RWPE2 (cell line): Measurements from ENCODE around the gene MAP3K4.
A peak's percentile ranks its signal among the peaks of the same experiment; 100 is the strongest.

Experiments used
- ATAC-seq: fragments of 200-7000 bp; cut with Tn5 transposase; 3 replicates; pipeline ENCODE4 v1.9.1; 2021; ENCODE audit warnings: low read depth
- DNase-seq: peaks from one replicate; pipeline ENCODE4 v3.0.0-alpha.2; 2020; ENCODE audit warnings: low spot score
- H3K27ac ChIP-seq: fragments of 450-650 bp; 2 replicates; pipeline ENCODE4 v1.5.1; 2017; ENCODE audit warnings: mild to moderate bottlenecking; ENCODE audit not compliant: poor library complexity, severe bottlenecking
- H3K27me3 ChIP-seq: fragments of 250-450 bp; sonication (Bioruptor Pico); 2 replicates; pipeline ENCODE4 v1.5.1; 2021; ENCODE audit warnings: mild to moderate bottlenecking, moderate library complexity; ENCODE audit not compliant: insufficient read depth, poor library complexity, severe bottlenecking
- H3K36me3 ChIP-seq: fragments of 250-450 bp; sonication (Bioruptor Pico); 2 replicates; pipeline ENCODE4 v1.5.1; 2020; ENCODE audit warnings: low read depth, mild to moderate bottlenecking, moderate library complexity
- H3K4me1 ChIP-seq: fragments of 250-450 bp; sonication (Bioruptor Pico); 2 replicates; pipeline ENCODE4 v1.5.1; 2021; ENCODE audit warnings: mild to moderate bottlenecking, moderate library complexity; ENCODE audit not compliant: insufficient read depth, poor library complexity, severe bottlenecking
- H3K4me3 ChIP-seq: fragments of 250-450 bp; sonication (Bioruptor Pico); 2 replicates; pipeline ENCODE4 v1.5.1; 2021; ENCODE audit warnings: mild to moderate bottlenecking, moderate library complexity; ENCODE audit not compliant: severe bottlenecking
- H3K9me3 ChIP-seq: fragments of 250-450 bp; sonication (Bioruptor Pico); 2 replicates; pipeline ENCODE4 v1.5.1; 2021; ENCODE audit warnings: mild to moderate bottlenecking, moderate library complexity; ENCODE audit not compliant: severe bottlenecking
- TF ChIP-seq, protein P1 (sequence below): fragments of 450-650 bp; IDR thresholded peaks from one replicate; pipeline ENCODE4 v1.5.1; 2017; ENCODE audit warnings: mild to moderate bottlenecking, moderate library complexity; ENCODE audit not compliant: poor library complexity, severe bottlenecking

MAP3K4 gene

DNA sequence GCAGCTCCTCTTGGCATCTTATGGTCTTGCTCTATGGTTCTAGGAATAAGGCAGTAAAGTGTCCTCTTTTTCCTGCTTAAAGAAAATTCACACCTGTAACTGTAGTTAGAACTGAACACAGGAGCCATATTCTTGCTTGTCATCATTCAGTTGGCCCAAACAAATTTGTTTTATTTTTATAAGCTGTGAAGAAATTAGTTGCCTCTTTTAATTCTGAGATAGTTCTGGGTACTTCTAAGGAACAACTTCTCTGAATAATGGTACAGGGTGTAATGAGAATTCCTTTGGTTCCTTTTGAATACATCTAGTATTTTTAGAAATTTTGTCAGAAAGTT is 1.4 kb downstream of the MAP3K4 start:
- peak overlapping the region; percentile 90 for H3K27ac ChIP-seq
- DNase-seq: no peak
- peaks cover 27% of the 10 kb centered on the region for H3K4me1 ChIP-seq
- TF ChIP-seq, protein P1, sequence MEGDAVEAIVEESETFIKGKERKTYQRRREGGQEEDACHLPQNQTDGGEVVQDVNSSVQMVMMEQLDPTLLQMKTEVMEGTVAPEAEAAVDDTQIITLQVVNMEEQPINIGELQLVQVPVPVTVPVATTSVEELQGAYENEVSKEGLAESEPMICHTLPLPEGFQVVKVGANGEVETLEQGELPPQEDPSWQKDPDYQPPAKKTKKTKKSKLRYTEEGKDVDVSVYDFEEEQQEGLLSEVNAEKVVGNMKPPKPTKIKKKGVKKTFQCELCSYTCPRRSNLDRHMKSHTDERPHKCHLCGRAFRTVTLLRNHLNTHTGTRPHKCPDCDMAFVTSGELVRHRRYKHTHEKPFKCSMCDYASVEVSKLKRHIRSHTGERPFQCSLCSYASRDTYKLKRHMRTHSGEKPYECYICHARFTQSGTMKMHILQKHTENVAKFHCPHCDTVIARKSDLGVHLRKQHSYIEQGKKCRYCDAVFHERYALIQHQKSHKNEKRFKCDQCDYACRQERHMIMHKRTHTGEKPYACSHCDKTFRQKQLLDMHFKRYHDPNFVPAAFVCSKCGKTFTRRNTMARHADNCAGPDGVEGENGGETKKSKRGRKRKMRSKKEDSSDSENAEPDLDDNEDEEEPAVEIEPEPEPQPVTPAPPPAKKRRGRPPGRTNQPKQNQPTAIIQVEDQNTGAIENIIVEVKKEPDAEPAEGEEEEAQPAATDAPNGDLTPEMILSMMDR: peak; percentile 58
- H3K4me3 ChIP-seq: peak overlapping the region; percentile 95
- peaks cover 20% of the 10 kb centered on the region for H3K36me3 ChIP-seq
- H3K27me3 ChIP-seq: no peaks in the 10 kb centered on the region
- no peak for ATAC-seq
- peaks cover 7% of the 10 kb centered on the region for H3K9me3 ChIP-seq

DNA sequence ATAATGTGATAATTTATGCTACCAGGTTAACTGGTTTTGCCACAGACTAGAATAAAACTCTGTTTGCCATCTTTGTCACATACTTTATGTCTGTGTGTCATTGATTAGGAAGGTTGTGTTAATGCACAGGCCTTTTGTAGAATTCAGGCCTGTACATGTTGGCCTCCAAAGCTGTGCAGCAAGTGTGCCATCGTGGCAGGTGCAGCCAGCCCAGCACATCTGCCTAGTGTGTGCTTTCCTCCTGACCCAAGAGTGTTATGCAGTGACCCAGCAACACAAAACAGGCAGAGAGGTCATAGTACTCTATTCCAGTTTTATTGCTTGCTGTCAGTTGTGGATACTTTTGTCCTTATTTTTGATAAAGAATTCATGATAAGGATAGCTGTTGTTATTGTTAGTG is 3.7 kb downstream of the MAP3K4 start:
- peaks cover 7% of the 10 kb centered on the region for H3K9me3 ChIP-seq
- H3K27me3 ChIP-seq: no peaks in the 10 kb centered on the region
- H3K4me1 ChIP-seq: peaks cover 27% of the 10 kb centered on the region
- no peak overlapping the region for H3K4me3 ChIP-seq
- DNase-seq: no peak
- peaks cover 24% of the 10 kb centered on the region for H3K36me3 ChIP-seq
- peak overlapping the region; percentile 69 for H3K27ac ChIP-seq
- TF ChIP-seq, protein P1: no peak
- ATAC-seq: no peak

DNA sequence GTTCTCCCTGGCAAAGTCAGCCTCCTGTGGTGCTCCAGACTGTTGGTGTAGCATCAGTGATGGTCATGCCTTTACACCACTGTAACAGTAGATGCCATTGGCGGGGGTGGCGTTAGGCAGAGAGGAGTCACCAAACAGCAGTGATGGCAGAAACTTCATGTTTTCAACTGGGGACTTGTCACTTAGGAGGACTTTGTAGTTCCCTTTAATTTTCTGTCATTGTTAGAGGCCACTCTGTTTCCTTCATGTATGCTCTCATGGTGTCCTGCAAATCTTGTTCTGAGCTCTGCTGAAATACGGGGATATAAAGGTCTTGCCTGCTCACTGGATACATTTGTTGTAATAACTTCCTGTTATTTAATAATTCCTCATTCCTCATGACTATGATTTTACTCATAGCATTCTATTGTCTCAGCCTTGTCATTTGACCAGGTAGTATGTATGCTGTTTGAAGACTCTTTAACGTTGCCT is 4.6 kb downstream of the MAP3K4 start:
- peaks cover 7% of the 10 kb centered on the region for H3K9me3 ChIP-seq
- peak overlapping the region; percentile 69 for H3K27ac ChIP-seq

DNA sequence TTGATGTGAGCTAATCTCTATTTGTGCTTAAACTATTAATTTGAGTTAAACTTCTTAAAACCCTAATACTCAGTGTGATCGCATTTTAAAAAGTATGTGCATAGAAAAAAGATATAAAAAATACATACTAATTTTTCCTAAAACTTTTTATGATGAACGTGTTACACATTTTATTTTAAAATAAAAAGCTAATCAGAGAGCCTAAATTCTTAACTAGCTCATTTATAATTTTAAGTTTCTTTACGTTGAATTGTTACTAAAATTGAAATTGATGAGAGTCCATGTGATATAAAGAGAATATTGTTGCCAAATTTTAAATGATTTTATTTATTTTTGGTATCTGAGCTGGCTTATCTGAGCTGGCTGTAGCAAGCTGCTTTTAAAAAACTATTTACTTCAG is 6.6 kb downstream of the MAP3K4 start:
- DNase-seq (no peak), ATAC-seq (no peak)
- Histone ChIP-seq H3K9me3 (peaks cover 7% of the 10 kb centered on the region), H3K4me3 (no peak overlapping the region), H3K36me3 (peaks cover 28% of the 10 kb centered on the region), H3K27me3 (no peaks in the 10 kb centered on the region), H3K4me1 (peaks cover 22% of the 10 kb centered on the region), H3K27ac (no peak overlapping the region)
- TF ChIP-seq, protein P1: no peak

More for the DNA sequence above, 4.6 kb downstream of the MAP3K4 start:
- peaks cover 28% of the 10 kb centered on the region for H3K36me3 ChIP-seq
- no peaks in the 10 kb centered on the region for H3K27me3 ChIP-seq
- no peak overlapping the region for H3K4me3 ChIP-seq
- TF ChIP-seq, protein P1: no peak
- DNase-seq: no peak
- H3K4me1 ChIP-seq: peaks cover 27% of the 10 kb centered on the region
- peak; percentile 75 for ATAC-seq

DNA sequence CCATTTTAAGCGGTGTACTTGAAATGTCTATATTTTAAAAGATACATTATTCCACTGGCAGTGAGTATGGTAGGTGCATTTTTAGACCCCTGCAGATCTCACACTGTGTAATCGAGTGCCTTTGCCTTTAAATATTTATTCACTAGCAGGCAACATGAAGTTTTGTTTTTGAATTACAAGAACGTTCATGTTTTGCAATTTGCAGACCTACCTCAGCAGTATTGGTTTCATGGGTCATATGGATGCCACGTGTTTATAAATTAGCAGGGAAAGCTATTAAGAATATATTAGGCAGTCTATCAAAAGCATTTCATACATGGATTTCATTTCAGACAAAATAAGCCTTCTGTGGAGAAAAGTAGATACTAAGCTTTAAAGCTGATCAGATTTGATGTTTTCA is 7.2 kb downstream of the MAP3K4 start:
- Histone ChIP-seq H3K4me3 (no peak overlapping the region), H3K36me3 (peaks cover 22% of the 10 kb centered on the region), H3K4me1 (peaks cover 20% of the 10 kb centered on the region), H3K27me3 (no peaks in the 10 kb centered on the region), H3K27ac (no peak overlapping the region), H3K9me3 (peaks cover 7% of the 10 kb centered on the region)
- TF ChIP-seq, protein P1: no peak
- DNase-seq (no peak), ATAC-seq (no peak)
